ENCODE measurements around the gene INPP4A.

Gene INPP4A

DNA sequence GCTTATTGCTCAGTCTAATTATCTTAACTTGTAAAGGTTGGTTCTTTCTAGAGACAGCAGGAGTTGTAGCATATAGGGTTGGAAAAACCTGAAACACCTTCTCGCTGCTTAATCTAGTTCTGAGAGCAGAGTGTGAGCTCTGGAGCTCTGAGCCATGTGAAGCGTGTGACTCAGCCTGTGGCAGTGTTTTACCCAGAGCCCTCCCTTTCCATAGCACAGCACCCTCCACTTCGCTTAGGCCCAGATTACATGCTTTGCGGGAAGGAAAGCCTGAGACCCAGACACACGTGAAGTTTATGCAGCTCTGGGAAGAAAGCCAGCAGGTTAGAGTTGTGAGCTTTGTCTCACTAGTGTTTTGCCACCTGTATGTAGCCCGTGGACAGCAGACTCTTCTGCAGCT is 74.5 kb downstream of the INPP4A start:
- no peak for DNase-seq

DNA sequence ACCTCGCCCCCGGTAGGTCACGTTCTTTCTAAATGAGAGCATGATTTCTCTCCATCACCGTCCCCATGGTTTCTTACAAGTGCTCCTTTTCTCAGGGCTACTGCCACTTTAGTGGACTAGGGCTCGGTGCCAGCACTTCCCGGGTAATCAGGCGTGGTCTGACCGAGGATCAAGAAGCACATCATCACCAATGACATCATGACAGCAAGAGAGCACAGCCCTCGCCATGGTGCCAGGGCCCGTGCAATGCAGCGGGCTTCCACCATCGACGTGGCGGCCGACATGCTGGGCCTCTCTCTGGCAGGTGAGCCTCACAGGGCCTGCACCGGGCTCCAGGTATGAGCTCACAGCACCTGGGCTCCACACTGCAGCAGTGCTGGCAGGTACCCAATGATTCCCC is 75.2 kb downstream of the INPP4A start:
- no peak for DNase-seq

DNA sequence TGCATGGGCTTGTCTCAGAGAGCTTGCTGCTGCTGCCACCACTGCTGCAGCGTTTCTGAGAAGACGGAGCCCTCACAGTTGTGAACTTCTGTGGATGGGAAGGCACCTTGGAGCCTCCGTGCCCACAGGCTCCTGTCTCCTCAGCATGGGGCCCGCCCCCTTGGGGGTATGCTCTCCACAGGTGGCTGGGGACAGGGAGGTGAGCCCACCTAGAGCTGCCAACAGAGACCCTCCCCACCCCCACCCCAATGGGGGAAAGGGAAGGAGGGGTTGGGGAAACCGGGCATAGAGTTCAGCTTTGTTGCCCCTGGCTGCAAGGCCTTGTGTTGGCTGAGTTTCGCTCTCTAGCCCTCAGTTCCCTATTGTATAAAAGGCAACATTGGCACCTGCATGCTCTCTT is 76.1 kb downstream of the INPP4A start:
- no peak for DNase-seq

DNA sequence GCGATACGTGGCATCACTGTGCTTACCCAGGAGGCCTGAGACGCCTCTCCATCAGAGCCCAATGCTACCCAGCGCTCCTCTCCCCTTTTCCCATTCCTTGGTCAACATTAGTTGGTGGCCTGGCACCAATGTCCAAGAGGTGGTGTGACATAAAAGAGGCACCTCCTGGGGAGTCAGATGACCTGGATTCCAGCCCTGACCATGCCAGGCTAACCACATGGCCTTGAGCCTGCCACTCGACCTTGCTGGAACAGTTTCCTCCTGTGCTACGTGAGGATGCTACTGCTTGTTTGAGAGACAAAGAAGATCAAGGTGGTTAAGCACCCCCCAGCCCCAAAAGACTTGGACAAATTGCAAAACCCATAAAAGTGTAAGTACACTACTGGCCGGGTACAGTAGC is 76.6 kb downstream of the INPP4A start:
- no peak for DNase-seq

DNA sequence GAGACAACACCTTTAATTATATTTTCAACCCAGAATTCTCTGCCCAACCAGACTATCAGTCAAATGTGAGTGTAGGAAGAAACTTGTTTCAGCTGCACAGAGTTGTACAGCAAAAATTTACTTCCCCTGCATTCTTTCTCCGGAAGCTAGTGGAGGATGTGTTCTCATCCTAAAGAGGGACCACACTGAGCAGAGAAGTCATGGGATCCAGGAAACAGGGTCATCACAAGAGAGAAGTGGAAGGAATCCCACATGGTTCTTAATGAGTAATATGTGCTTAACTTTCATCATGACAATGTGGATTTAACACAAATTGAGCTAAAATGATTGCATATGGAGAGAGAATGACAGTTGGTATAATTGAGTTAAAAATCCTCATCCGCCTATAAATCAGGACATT is 78.2 kb downstream of the INPP4A start:
- DNase-seq, result no peak

DNA sequence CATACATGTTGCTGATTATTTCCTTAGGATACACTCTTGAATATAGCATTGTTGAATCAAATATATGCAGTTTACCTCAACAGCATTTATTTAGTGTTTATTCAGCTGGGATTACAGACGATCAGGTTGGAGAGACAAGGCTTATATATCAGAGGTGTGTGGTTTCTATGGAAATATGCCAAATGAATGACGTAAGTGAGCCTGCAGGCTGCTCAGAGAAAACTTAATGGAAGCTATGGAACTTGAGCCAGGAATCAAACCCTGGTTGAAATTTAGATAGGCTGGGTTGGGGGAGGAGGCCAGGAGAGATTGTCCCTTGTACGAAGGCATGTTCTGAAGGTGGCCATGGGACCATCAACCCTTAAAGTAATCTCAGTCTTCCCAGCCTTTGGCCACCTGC is 79.5 kb downstream of the INPP4A start:
- no peak for DNase-seq

DNA sequence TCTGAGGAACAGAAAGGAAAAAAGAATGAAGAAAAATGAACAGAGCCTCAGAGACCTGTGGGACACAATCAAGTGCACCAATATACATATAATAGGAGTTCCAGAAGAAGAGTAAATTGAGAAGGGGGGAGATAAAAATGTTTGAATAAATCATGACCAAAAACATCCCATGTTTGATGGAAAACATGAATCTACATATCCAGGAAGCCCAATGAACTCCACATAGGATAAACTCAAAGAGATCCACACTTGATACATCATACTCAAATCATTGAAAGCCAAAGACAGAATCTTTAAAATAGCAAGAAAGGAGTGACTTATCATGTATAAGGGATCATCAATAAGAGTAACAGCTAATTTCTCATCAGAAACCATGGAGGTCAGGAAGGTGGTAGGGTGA is 83.7 kb downstream of the INPP4A start:
- DNase-seq, result no peak

DNA sequence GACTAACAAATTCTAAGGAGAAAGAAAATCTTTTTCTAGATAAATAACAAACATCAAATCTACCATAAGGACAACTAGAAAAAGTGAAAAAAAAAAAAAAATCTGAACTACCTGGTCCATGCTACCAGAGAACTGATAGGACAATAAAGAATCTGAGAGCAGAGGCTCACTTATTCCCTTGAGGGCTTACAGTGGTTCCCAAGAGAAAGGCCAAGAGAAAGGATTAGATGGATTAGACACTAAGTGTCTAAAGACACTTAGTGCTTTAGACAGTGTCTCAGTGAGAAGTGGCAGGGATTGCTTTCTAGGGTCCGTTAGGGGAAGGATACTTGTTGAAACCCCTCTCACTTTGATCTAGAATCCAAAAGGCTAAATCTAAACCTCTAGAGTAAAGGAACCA is 85.5 kb downstream of the INPP4A start:
- no peak for DNase-seq

DNA sequence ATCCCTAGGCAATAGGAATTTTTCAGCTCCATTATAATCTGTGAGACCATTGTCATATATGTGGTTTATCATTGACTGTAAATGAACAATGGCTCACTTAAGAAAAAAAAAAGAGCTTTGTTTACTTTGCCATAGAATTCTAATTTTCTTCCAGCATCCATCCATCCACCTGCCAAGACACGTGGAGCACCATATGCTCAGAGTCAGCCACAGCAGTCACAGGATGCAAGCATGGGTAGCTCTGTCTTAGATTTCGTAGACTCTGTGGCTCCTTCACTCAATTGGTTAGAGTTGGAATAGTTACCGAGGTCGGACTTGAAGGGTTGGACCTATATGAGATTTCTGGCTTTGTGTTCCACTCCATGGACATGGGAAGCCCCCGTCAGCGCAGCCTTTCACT is 88.1 kb downstream of the INPP4A start:
- DNase-seq, result no peak

DNA sequence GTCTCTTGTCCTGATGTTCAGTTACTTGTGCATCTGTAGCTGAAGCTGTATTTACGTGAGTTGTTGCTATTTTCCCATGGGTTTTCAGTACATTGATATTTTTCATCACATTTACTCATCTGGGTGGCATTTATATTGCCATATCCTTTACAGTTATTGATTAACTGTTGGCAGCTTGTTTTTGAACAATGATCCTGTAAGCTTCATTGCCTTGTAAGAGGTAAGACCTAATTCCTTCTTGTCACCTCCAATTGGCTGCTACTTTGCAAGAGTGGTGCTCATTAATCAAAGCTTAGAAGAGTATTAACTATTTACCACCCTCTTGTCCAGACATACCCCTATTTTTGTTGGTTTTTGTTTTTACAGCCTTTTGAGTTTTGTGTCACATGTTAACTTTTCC is 88.9 kb downstream of the INPP4A start:
- no peak for DNase-seq

DNA sequence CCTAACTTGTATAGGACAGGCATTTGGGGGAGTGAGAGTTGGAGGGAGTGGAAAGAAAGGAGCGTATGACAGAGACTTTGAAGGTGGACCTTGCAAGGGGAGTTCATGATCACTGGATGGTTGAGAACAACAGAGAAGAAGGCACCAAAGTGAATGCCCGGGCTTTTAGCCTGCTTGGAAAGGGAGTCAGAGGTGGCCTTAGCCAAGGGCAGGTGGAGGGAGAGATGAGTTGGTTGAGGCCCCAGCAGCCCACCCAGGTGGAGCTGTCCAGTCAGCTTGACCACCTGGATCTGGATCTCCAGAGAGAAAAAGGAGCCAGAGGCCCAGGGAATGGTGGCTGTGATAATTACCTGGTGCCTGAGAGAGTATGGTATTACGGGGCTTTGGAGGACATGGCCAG is 90.1 kb downstream of the INPP4A start:
- DNase-seq, result no peak

DNA sequence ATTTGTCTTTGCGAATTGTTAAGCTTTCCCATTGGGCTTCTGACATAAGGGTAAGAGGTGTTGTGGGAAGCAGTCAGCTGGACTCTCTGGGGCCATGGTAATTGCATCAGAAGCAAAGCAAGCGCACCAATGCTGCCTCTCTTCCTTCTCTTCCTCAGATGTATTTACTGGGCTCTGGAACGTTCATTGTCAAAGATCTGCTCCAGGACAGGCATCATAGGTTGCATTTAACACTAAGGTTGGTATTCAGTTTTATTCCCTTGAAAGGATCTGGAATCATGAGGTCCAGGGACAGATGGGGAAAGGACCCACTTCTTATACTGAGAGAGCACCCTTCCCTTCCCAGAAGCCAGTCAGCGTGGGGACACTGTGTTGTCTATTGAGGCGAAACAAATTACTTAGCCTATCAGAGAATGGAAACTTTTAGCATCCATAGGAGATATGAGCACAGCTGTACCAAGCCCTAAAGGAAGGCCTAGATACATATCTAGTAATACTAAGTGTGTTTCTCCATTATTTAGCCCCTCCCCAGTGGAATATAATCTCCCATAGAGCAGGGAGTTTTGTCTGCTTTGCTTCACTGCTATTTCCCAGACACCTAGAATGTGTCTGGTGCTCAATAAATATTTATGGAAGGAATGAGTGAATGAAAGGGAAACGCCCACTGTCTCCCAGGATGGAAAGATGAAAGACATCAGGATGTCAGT is 91.5 kb downstream of the INPP4A start:
- DNase-seq, result no peak

DNA sequence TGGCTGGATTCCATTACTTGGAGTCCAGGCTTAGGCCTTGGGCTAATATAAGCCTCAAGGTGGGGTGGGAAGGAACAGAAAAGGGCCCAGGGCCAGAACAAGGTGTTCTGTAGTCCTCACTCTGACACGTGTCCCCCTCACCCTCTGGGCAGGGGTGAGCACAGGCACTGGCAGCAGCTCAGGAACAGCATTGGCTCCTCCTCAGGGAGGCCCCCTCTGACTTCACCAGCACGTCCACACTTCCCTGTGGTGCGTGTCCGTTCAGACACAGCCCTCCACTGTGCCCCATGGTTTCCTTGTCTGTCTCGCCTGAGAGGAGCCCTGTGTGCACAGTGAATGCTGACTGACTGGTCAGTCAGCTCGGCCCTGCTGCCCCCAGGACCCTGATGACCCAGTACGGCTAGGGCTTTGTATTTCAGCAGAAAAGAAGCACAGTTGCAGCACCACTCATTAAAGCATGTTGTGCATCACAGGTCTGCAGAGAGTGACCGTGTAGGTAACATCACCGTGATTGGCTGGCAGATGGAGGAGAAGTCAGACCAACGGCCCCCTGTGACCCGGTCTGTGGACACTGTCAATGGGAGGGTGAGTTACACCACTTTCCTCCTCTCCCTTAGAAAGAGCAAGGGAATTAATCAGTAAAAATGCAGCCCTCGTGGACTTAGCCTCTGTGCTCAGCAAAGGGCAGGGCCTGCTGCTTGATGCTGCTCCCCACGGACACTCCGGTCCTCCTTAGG is 92.9 kb downstream of the INPP4A start:
- DNase-seq, result no peak

DNA sequence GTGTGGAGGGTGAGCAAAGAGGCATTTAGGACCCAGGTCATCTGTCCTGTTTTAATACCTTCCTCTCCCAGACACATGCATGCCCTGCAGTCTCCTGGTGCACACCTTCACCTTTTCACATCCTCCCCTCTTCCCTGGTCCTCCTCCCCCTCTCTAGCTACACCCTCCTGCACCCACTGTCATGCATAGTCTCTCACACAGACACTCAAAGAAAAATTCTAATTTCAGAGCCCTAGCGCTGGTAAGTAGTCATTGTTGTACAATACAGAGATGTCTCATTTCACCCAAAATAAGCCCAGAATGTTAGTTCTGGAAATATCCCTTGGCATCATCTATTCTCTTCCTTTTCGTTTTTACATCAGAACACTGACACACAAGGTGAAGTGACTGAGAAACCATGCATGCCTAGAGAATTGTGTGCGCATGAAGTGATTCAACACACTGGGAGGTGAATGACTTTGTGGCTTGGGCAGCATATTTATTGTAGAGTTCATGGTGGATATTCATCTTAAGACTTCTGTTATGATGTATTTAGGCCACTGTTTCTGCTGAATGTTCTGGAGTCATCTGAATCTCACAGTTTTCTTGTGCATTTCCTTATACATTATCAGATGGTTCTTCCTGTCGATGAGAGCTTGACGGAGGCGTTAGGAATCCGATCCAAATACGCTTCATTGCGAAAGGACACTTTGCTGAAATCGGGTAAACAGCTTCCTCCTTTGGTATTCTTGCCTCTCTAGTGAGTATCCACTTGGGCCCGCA is 93.8 kb downstream of the INPP4A start:
- DNase-seq, result no peak

DNA sequence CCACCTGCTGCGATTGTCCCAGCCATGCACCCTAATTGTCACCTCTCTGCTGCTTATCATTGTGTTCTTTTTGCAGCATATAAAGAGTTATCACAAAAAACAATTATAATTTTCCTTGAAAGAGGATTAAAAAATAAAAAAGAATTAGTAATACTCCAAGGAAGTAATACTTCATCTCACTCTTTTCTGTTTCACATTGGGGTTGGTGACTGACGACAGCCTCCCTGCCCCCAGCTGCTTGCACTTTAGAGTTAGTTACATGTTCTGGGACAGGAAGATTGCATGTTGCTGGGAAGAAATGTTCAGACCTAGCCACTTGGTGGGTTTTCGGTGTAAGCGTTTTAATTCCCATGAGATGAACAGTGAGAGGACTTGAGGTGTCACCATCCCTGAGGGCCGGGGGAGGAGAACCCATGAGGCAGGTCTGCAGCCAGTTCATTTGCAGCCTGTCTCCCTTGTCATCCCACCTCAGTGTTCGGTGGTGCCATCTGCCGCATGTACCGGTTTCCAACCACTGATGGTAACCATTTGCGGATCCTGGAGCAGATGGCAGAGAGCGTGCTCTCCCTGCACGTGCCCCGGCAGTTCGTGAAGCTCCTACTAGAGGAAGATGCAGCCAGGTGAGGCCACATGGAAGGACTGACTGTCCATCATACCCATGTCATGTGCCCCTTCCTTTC is 94.5 kb downstream of the INPP4A start:
- DNase-seq, result no peak

DNA sequence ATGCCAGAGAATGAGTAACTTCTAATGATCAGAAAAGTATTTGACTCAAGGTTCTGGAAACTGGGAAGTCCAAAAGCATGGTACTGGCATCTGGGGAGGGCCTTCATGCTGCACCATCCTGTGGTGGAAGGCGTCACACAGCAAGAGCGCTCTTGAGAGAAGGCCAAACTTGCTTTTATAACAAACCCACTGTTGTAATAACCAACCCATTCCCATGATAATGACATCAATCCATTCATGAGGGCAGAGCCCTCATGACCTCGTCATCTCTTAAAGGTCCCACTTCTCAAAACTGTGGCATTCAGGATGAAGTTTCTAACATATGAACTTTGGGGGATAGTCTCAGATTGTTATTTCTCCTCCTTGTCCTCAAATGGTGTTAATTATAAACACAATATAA is 95.9 kb downstream of the INPP4A start:
- no peak for DNase-seq

DNA sequence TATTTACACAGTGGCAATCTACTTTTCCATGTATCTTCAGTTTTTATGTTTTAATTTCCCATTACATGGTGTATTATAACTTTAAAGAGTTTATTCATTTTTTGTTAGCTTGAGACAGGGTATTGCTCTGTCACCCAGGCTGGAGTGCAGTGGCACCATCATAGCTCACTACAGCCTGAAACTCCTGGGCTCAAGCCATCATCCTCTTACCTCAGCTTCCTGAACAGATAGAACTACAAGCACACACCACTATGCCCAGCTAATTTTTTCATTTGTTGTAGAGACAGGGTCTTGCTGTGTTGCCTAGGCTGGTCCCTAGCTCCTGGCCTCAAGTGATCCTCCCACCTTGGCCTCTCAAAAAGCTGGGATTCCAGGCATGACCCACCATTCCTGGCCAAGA is 96.8 kb downstream of the INPP4A start:
- no peak for DNase-seq

DNA sequence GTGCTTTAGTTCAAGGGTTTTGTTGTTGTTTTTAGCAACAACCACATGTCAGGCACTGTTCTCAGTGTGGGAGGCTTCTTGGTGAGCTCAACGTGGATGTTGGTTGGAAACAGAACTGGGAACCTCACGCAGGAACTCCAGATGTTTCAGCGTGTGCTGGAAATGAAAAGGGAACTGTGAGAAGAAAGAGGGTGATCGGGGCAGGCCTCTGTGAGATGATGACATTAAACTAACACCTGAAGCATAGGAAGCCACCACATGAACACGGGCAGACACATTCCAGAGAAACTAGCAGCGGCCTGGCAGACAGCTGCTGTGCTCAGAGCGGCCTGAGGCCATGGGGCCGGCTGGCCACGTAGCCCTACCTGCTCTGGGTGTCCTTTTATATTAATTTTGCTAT is 97.2 kb downstream of the INPP4A start:
- DNase-seq, result no peak

DNA sequence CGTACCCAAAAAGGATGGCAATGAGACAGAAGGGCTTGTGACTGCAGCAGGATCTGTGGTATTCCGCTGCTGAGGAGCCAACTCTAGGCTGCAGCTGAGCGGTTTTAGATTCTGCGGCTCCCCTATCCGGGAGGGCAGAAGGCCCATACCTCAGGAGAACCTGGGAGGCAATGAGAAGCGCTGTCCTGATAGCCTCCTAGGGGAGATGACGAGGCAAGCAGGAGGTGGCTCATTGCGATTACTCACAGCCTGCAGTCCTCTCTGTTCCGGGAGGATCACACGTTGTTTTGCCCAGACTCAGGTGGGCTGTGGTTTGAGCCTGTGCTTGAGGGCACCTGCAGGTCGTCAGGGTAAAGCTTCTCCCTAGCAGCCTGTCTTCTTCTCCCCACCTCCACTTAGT is 98.6 kb downstream of the INPP4A start:
- DNase-seq, result no peak

DNA sequence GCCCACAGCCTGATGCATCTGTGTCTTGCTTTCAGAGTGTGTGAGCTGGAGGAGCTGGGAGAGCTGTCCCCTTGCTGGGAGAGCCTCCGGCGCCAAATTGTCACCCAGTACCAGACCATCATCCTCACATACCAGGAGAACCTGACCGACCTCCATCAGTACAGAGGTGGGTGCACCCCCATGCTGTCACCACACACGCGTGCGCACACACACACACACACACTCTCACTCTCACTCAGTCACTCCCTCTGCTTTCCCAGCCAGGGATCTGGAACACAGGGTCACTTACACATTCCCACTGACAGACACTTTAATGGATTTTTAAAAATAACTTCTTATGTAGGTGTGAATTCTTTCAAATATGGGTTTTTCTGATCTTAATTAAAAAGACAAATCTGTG is 99.2 kb downstream of the INPP4A start:
- no peak for DNase-seq

DNA sequence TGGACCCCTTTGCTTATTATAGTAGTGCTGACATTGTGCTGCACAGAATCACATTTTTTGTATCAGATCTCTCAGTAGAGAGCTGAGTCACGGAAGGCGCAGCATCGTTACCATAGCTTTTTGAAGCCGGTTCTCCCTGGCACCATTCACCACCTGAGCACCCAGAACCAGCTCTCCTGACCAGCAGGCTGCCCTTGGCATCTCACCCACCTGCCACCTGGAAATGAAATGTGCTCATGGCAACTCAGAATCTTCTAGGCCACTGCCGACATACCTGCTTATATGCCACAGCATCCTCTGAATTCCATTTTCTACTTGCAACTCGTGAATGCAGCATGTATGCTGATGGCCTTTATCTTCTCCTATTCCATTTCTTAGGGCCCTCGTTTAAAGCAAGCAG is 100.9 kb downstream of the INPP4A start:
- DNase-seq, result no peak

DNA sequence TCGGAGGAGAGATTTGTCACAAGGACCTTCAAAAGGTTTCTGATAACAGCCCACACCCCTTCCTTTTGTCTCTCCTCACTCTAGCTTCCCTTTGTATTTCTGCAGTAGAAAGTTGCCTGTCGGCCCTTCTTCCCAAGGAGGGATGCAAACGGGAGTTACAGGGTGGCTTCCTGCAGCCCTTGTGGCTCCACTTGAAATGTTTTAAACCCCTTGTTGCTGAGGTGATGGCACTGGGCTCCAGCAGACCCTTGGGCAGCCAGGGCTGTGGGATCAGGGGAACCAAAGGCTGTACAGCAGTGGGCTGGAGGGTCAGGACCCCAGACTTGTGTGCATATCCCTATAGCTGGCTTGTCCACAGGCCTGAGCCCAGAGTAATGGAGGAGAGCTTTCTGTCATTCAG is 101.5 kb downstream of the INPP4A start:
- no peak for DNase-seq

DNA sequence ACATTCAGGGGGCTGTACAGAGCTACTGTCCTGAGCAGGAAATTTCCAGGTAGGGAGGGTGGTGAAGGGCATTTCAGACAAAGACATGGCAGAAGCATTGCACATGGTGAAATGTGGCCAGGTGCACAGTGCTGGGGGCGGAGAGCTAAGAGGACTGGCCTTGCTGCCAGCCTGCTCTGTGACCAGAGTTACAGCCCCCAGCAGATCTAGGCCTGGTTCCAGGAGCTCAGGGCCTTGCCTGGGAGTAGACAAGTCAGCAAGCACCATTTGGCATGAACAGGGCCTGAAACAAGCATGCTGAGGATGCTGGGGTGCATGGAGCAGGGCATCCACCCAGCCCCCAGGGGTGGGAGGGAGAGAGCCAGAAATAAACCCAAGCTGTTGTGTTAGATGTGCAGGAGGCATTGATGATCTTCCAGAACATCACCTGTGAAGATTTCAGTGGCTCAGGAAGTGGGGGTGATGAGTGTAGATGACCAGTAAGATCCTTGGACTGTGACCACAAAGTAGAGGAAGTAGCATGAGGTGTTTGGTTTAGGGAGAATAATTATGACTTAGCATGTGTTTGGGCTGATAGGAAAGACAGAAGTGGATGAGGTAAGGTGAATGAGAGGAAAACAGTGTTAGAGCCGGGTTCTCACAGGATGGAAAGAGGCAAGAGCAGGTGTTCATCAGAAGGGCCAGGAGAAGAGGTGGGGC is 102.6 kb downstream of the INPP4A start:
- no peak for DNase-seq

All from right hindlimb (tissue), 1 donor.